Germinal center (tissue), 1 donor: ENCODE data around the gene SLC16A13.
"Not testable (repeated sequence)": the region's sequence is repeated elsewhere in the genome, so short reads cannot be mapped to it uniquely, and the experiment has no call there.

Experiments
- DNase-seq: peaks from one replicate; pipeline ENCODE4 v3.0.0; 2012; ENCODE audit warnings: mixed read lengths, low spot score

The SLC16A13 gene

DNA sequence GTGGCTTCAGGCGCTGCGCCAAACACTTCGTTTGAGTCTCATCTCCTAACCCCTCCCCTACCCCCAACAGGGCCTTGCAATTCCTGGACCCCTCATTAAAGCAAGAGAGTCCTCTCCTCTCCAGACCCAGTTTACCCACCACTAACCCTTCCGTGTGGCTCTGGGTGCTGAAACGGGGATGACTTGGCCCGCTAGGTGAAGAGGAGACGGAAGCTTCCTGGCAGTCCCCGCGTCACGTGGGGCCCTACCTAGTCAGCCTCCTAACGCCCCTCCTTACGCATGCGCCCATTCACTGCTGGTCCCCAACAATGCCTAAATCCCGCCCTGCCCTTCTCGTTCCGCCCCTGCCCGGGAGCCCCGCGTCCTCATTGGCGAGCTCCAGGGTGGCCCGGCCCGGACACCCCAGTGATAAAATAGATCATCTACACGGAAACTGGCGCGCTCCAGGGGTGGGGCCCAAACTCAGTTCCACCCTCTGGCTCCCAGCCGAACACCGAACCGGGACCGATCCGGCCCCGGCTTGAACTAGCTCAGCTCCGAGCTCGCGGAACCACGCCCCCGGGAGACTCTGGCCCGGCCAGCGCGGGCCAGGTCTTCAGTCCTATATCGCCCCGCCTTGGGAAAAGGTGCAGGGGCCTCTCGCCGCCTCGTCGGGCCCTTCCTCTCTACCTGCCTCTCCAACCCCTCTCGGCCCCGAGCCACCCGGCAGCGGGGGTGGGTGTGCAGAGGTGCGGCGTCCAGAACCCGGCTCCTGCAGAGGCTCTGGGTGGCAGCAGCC is at the start of gene SLC16A13:
SLC16A13 (plus strand) TSS at position 425 of the 778 bp plus-strand sequence. CDS start 368 bp downstream, outside the sequence.
- peak; percentile 100 for DNase-seq

GRCh38 chr17:6986676-6987075 is 49.1 kb upstream of the SLC16A13 start:
- no peak for DNase-seq

DNA sequence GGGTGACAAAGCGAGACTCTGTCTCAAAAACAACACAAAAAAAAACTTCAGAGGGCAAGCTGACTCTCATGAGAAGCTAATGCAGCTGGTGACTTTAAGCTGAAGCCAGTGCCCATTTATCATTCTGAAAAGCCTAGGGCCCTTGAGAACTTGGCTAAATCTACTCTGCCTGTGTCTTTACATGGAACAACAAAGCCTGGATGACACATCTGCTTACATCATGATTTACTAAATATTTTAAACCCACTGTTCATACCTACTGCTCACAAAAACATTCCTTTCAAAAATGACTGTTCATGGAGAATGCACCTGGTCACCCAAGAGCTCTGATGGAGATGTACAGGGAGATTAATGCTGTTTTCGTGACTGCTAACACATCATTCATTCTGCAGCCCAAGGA is 46.0 kb upstream of the SLC16A13 start:
- no peak for DNase-seq

- DNase-seq: not testable (repeated sequence)
Measured at GRCh38 chr17:6993613-6994056, 42.2 kb upstream of the SLC16A13 start.

GRCh38 chr17:6994118-6994598 is 41.7 kb upstream of the SLC16A13 start:
- no peak for DNase-seq

GRCh38 chr17:6994666-6995256 is 41.1 kb upstream of the SLC16A13 start:
- no peak for DNase-seq

- DNase-seq: no peak
Measured at GRCh38 chr17:6995500-6996255, 40.1 kb upstream of the SLC16A13 start, which contains the start of gene ALOX12. Gene ALOX12 (plus strand): TSS chr17:6996049. CDS start chr17:6996118, 69 bp downstream.

DNA sequence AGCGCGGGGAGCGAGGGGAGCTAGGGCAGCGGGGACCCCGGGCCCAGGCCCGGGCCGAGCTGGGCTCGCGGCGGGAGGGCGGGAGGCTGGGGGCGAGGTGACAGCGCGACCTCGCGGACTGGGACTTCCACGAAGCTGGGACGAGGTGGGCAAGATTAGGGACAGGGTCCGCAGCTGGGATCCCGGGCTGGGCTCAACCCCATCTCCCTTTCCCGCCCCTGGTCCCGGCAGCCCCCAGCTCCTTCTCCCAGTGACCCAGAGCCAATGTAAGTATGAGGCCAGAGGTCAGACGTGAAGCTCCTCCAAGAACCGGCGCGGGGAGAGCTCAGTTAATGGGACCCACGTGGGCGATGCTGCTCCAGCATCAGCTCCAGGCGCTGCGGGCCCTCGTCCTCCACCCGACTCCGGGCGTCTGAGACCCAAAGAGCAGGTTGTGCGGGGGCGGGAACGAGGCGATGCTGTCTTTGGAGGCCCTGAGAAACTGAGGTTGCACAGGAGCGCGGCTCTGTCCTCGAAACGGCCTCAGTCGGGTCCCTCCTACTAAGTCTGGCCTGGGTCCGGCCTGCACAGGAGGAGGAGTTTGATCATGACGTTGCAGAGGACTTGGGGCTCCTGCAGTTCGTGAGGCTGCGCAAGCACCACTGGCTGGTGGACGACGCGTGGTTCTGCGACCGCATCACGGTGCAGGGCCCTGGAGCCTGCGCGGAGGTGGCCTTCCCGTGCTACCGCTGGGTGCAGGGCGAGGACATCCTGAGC is 39.4 kb upstream of the SLC16A13 start:
- DNase-seq: no peak

GRCh38 chr17:6997171-6997570 is 38.6 kb upstream of the SLC16A13 start:
- DNase-seq: no peak

DNA sequence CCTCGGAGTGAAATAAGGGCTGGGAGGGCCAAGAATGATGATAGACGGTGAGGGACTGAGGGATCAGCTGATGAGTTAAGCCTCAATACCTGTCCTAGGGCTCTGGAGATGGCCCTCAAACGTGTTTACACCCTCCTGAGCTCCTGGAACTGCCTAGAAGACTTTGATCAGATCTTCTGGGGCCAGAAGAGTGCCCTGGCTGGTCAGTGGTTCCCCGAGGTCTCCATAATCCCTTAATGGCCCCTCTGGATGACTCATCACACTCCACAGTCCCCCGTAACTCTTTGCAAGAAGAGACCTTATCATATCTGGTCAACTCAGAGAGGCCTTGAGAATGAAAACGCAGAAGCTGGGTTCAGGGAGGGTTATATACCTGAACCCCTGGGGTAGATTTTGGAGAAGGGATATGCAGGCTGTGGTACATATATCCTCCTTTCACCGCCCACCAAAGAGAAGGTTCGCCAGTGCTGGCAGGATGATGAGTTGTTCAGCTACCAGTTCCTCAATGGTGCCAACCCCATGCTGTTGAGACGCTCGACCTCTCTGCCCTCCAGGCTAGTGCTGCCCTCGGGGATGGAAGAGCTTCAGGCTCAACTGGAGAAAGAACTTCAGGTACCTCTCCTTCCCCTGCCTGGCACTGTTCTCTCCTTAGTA is 36.8 kb upstream of the SLC16A13 start:
- no peak for DNase-seq

GRCh38 chr17:7001318-7001961 is 34.4 kb upstream of the SLC16A13 start:
- DNase-seq: no peak

DNA sequence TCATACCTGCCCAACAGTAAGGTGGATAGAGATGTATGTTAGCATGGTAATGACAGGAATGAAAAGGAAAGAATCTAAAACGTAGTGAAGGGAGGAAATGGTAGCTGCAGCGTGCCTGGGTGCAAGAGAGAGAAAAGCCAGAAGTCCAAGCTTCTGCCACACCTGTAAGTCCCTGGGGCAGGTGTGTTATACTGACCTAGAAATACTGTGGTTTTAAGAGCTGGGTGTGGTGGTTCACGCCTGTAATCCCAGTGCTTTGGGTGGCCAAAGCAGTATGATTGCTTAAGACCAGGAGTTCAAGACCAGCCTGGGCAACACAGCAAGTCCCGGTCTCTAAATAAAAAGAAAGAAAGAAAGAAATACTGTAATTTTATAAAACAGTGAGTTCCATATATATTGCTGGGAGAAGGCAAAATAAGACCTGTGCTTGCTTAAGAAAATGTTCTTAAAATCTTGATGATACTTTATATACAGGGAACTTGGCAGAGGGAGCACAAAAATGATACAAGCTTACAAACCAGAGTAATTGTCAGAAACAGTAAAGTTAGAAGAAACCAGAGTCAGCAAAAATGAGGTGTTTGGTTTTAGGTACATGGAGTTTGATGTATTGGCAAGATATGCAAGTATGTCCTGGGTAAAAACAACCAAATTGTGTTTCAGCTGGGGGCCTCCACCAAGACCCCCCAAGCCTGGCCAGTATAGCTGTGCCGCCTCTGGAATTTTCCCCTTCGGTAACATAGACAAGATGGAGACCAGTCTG is 33.3 kb upstream of the SLC16A13 start:
- no peak for DNase-seq

DNA sequence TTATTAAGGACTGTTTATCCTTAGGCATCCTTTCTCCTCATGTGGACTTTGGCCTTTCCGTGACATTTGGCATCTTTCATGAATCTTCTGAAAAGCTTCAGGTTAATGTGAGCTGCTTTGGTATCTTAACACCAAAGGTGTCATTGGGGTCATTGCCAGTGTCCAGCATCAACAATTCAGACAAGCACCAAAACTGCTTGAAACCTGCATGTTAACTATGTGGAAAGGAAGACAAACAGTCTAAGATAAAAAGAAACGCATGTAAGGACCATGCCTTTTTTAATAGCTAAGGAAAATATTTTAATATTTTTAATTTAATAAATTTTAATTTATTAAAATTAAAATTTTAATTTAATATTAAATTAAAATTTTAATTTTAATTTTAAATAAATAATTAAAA is 32.1 kb upstream of the SLC16A13 start:
- DNase-seq: no peak

DNA sequence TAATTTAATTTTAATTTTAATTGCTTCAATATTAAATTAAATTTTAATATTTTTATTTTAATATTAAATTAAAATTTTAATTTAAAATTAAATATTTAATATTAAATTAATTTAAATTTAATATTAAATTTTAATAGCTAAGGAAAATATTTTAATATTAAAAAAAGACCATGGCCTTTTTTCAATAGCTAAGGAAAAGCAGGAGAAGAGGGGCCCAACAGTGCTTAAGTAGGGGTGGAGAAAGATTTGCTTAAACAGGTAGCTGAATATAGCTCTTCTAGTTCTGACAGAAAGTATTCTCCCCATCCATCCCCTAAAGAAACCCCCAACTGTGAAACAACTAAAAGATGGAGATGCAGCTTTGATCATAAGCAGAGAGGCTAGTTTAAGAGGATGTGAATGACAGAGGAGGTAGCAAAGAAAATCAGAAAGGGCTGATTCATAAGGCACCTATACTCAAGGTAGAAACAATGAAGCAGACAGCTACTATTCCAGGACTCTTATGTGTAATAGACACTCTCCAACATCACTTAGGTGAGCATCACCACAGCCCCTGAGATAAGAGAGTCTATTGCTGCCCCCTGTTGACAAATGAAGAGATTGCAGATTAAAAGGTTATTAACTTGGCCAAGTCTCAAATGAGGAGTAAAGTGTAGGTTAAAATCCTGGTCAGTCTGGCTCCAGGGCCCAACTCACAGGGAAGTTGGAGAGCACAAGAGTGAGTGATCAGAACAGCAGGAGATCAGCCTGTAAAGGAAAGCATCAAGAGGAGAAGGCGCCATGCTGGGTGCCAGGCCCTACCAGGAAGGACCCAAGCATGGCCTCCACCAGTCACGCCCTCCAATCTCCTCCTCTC is 31.2 kb upstream of the SLC16A13 start:
- peak; percentile 71 for DNase-seq

- no peak for DNase-seq
Measured at GRCh38 chr17:7005716-7006115, 30.1 kb upstream of the SLC16A13 start.

GRCh38 chr17:7007143-7007542 is 28.7 kb upstream of the SLC16A13 start:
- DNase-seq: no peak

GRCh38 chr17:7010523-7010922 is 25.3 kb upstream of the SLC16A13 start:
- DNase-seq: no peak

GRCh38 chr17:7011415-7011814 is 24.4 kb upstream of the SLC16A13 start:
- DNase-seq: no peak

- no peak for DNase-seq
Measured at GRCh38 chr17:7011942-7012254, 23.9 kb upstream of the SLC16A13 start.
